HepG2 (cell line): ENCODE results near the gene RAB3B.

Experiments
- BCL6 ChIP-seq: IDR thresholded peaks from 2 replicates; pipeline ENCODE4 v1.6.1; 2016; ENCODE audit warnings: missing genetic modification reagents, missing compliant biosample characterization
- CTCF ChIP-seq: sonication (generic); formaldehyde crosslinking; IDR thresholded peaks from 2 replicates; pipeline ENCODE4 v1.5.0; 2020; ENCODE audit warnings: mild to moderate bottlenecking, missing genetic modification reagents, moderate library complexity
- FOXA1 ChIP-seq, 2 experiments: fragments of 450-650 bp in 1 of 2; sonication (generic) in 1 of 2; formaldehyde crosslinking in 1 of 2; IDR thresholded peaks; 2 replicates each; pipeline versions ENCODE4 v1.4.0 to v1.6.1; 2016 to 2020; ENCODE audit warnings: missing genetic modification reagents in 1 of 2
- FOXJ3 ChIP-seq: sonication (generic); formaldehyde crosslinking; IDR thresholded peaks from 2 replicates; pipeline ENCODE4 v1.4.0; 2020; ENCODE audit warnings: missing genetic modification reagents, mild to moderate bottlenecking, borderline replicate concordance
- HNRNPUL1 ChIP-seq: fragments of 200-400 bp; formaldehyde crosslinking; IDR thresholded peaks from 2 replicates; pipeline ENCODE4 v1.6.1; 2017; ENCODE audit warnings: low read depth, mild to moderate bottlenecking, low read length, moderate library complexity
- MXI1 ChIP-seq: IDR thresholded peaks from 3 replicates; pipeline ENCODE4 v1.6.1; 2012; ENCODE audit warnings: low read depth, low read length, inconsistent platforms, borderline replicate concordance
- PCBP2 ChIP-seq: fragments of 200-400 bp; formaldehyde crosslinking; optimal IDR thresholded peaks from 2 replicates; pipeline ENCODE3; 2018; ENCODE audit warnings: low read length, low read depth; ENCODE audit not compliant: poor library complexity, severe bottlenecking
- RXRA ChIP-seq: sonication (generic); formaldehyde crosslinking; IDR thresholded peaks from 2 replicates; pipeline ENCODE4 v1.5.1; 2020; ENCODE audit warnings: missing genetic modification reagents
- TERF1 ChIP-seq: sonication (generic); formaldehyde crosslinking; IDR thresholded peaks from 2 replicates; pipeline ENCODE4 v1.8.0; 2022; ENCODE audit warnings: mild to moderate bottlenecking, missing genetic modification reagents, moderate library complexity
- ZNF136 ChIP-seq: sonication (generic); formaldehyde crosslinking; IDR thresholded peaks from 2 replicates; pipeline ENCODE4 v1.8.1; 2022; ENCODE audit warnings: low read depth, mild to moderate bottlenecking, moderate library complexity, missing genetic modification reagents
- ZNF24 ChIP-seq: fragments of 450-650 bp; IDR thresholded peaks from 2 replicates; pipeline ENCODE4 v1.6.1; 2017; ENCODE audit warnings: antibody characterized with exemption, mild to moderate bottlenecking
- ZNF274 ChIP-seq: sonication (generic); formaldehyde crosslinking; IDR thresholded peaks from 2 replicates; pipeline ENCODE4 v1.5.1; 2020; ENCODE audit warnings: mild to moderate bottlenecking, missing genetic modification reagents
- ZNF562 ChIP-seq: sonication (generic); formaldehyde crosslinking; IDR thresholded peaks from 2 replicates; pipeline ENCODE4 v1.8.0; 2022; ENCODE audit warnings: missing genetic modification reagents, borderline replicate concordance

- TF ChIP-seq MXI1 (no peak), FOXA1 (IDR thresholded peaks at IDR 0.05) (no peak), FOXA1 (CRISPR knock-in tag; IDR thresholded peaks at IDR 0.05) (no peak), RXRA (no peak), FOXJ3 (CRISPR knock-in tag) (no peak), TERF1 (CRISPR knock-in tag) (no peak), BCL6 (CRISPR knock-in tag) (no peak), HNRNPUL1 (no peak), ZNF24 (no peak), CTCF (CRISPR knock-in tag) (no peak), ZNF274 (no peak), ZNF136 (no peak), PCBP2 (no peak), ZNF562 (CRISPR knock-in tag) (no peak)
Observed at GRCh38 chr1:52037909-52038308, 47.4 kb upstream of the RAB3B start.
